ENCODE measurements around the gene PCDH15.

GRCh38 chr10:53990799-53991238, 810.2 kb downstream of the PCDH15 start:
- TF ChIP-seq GATA2 (IDR thresholded peaks at IDR 0.05; ENCODE audit: low read depth, low read length) = no peak
- no peak for TF ChIP-seq GATA3 (IDR thresholded peaks at IDR 0.05; ENCODE audit: low read depth, low read length)
